Dendritic cell treated with granulocyte-macrophage colony-stimulating factor and Interleukin-4, amounts not matched to agents 40 ng/mL and 50 ng/mL, for 4 days (primary cell): ENCODE data around the gene SLC25A41.

Source experiments
- H3K27ac Mint-ChIP-seq: one replicate; pipeline ENCODE4 v1.8.0; 2022; ENCODE audit warnings: mild to moderate bottlenecking, mixed read lengths
- H3K27me3 Mint-ChIP-seq: one replicate; pipeline ENCODE4 v1.8.0; 2022; ENCODE audit warnings: mild to moderate bottlenecking, mixed read lengths
- H3K36me3 Mint-ChIP-seq: one replicate; pipeline ENCODE4 v1.8.0; 2022; ENCODE audit warnings: low read depth, mixed read lengths
- H3K4me1 Mint-ChIP-seq: one replicate; pipeline ENCODE4 v1.8.0; 2022; ENCODE audit warnings: low read depth, mixed read lengths
- H3K4me3 Mint-ChIP-seq: one replicate; pipeline ENCODE4 v1.8.0; 2022; ENCODE audit warnings: mild to moderate bottlenecking, moderate library complexity, mixed read lengths
- H3K9me3 Mint-ChIP-seq: one replicate; pipeline ENCODE4 v1.8.0; 2022; ENCODE audit warnings: mixed read lengths
- intact Hi-C: fragments of 100-400 bp; cut with micrococcal nuclease; formaldehyde crosslinking; loops from one replicate; pipeline ENCODE4 v1.15.0; 2022

The SLC25A41 gene

GRCh38 chr19:6427131-6427530 lies 6.4 kb downstream of the SLC25A41 start:
- Mint-ChIP-seq H3K4me1 (peaks cover 32% of the 10 kb centered on the region), H3K36me3 (peaks cover 16% of the 10 kb centered on the region), H3K27ac (no peak overlapping the region), H3K4me3 (no peak overlapping the region), H3K27me3 (peaks cover 12% of the 10 kb centered on the region), H3K9me3 (no peaks in the 10 kb centered on the region)
- intact Hi-C loops: no loop called here

- Mint-ChIP-seq H3K27me3 (peaks cover 9% of the 10 kb centered on the region), H3K27ac (peak overlapping the region; percentile 95), H3K4me3 (peak overlapping the region; percentile 73), H3K4me1 (peaks cover 44% of the 10 kb centered on the region), H3K9me3 (no peaks in the 10 kb centered on the region), H3K36me3 (peaks cover 27% of the 10 kb centered on the region)
- intact Hi-C loops: loop anchor here (2.0 kb wide), 1 partner anchor 33 kb away; the partner anchor contains the start of gene GTF2F1
Observed at GRCh38 chr19:6425732-6426620, 7.6 kb downstream of the SLC25A41 start.

GRCh38 chr19:6424939-6425731 lies 8.4 kb downstream of the SLC25A41 start:
- Mint-ChIP-seq H3K27me3 (peaks cover 4% of the 10 kb centered on the region), H3K9me3 (no peaks in the 10 kb centered on the region), H3K4me3 (peak overlapping the region; percentile 73), H3K4me1 (peaks cover 52% of the 10 kb centered on the region), H3K27ac (peak overlapping the region; percentile 95), H3K36me3 (peaks cover 36% of the 10 kb centered on the region)
- intact Hi-C loops: loop anchor here (2.0 to 5.0 kb wide), 2 partner anchors 32 to 53 kb away; partner anchors contain the start of genes ALKBH7 and GTF2F1

DNA sequence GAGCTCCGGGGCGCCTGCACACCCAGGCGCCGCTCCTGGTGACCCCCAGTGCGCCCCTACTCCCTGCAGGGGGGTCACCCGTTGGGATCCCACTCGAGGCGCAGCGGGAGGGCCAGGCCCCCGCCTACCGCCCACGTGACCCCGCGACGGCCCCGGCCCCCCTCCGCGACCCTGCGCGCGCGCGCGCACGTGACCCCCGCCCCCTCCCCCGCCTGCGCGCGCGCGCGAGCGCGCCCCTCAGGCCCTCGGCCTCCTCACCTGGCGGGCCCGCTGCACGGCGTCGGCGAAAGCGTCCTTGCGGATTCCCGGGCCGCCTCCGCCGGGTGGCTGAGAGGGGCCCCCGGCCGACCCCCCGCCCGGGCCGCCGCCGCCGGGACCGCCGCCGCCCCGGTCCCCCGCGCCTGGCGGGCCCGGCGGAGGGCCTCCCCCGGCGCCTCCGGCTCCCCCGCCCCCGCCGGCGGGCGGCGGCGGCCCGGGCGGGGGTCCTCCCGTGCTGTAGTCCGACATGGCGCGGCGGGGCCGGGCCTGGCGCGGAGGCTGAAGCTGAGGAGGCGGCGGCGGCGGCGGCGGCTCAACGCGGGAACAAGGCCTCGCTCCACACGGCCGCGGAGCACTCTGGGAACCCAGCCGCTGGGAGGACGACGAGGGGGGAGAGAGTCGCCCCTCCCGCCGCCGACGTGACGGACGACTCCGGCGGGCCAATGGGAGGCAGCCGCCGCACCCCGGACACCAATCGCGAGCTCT lies 9.2 kb downstream of the SLC25A41 start, which contains the start of gene KHSRP:
Gene KHSRP, minus strand, starts transcription at position 617 of the 744 bp plus-strand sequence. Its CDS starts 110 bp downstream, at position 507.
- Mint-ChIP-seq H3K27me3 (peaks cover under 1% of the 10 kb centered on the region), H3K36me3 (peaks cover 43% of the 10 kb centered on the region), H3K4me1 (peaks cover 51% of the 10 kb centered on the region), H3K27ac (peak within 1 kb of the TSS; percentile 95), H3K9me3 (no peaks in the 10 kb centered on the region), H3K4me3 (peak within 1 kb of the TSS; percentile 88)
- intact Hi-C loops: loop anchor here (2.0 to 5.0 kb wide), 2 partner anchors 32 to 52 kb away; partner anchors contain the start of genes ALKBH7 and GTF2F1

DNA sequence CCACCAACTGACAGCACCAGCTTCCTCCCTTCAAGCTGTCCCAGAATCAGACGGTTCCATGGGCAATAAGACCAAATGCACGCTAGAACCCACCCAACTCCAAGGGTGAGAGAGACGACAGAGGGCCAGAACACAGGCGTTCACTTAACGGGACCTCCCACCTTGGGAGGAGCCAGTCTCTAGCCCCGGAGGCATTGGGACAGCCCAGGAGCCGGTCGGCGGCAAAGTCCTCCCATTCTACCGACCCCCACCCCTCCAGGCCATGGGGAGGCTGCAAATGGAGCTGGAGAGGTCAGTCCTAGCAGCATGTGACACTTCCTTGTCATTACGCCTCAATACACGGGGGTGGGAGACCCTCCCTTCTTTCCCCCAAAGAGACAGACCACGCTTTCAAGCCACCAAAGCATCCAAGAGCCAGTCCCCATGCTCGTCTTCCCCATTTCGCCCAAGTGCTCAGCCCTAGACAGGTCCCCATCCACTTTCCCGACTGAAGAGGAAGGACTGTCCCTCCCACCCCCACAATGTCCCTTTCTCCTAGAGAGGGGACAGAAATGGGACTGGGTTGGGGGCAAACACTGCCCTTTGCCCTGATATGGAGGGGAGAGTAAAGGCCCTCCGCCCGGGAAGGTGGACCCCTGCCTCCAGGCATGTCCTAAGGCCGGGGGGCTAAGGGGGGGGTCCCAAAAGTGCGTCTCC lies 9.9 kb downstream of the SLC25A41 start:
- H3K27ac Mint-ChIP-seq: peak overlapping the region; percentile 73
- peak overlapping the region; percentile 88 for H3K4me3 Mint-ChIP-seq
- no peaks in the 10 kb centered on the region for H3K9me3 Mint-ChIP-seq
- intact Hi-C loops: loop anchor here (2.0 to 5.0 kb wide), 2 partner anchors 31 to 51 kb away; partner anchors contain the start of genes ALKBH7 and GTF2F1
- H3K36me3 Mint-ChIP-seq: peaks cover 50% of the 10 kb centered on the region
- H3K4me1 Mint-ChIP-seq: peaks cover 50% of the 10 kb centered on the region
- H3K27me3 Mint-ChIP-seq: no peaks in the 10 kb centered on the region

GRCh38 chr19:6421075-6422014 lies 12.2 kb downstream of the SLC25A41 start:
- no peaks in the 10 kb centered on the region for H3K27me3 Mint-ChIP-seq
- H3K36me3 Mint-ChIP-seq: peaks cover 73% of the 10 kb centered on the region
- H3K27ac Mint-ChIP-seq: peak overlapping the region; percentile 22
- no peaks in the 10 kb centered on the region for H3K9me3 Mint-ChIP-seq
- peaks cover 50% of the 10 kb centered on the region for H3K4me1 Mint-ChIP-seq
- no peak overlapping the region for H3K4me3 Mint-ChIP-seq
- intact Hi-C loops: loop anchor here (5.0 kb wide), 1 partner anchor 49 kb away; the partner anchor contains the start of gene ALKBH7

DNA sequence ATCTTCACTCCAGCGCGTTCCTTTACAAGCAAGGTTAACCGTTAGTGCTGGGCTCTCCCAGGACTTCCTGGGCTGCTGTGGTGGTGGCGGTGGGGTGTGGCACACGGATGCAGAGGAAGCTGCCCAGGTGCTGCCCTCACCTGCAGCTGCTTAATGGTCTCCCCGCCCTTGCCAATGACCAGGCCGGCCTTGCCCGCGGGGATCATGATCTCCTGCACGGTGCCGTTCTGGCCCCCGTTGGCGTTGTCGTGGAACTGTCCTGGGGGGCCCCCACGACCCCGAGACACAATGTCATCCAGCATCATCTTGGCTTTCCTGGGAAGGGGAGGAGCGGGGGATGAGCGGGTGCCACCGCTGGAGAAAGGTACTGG lies 15.0 kb downstream of the SLC25A41 start:
- Mint-ChIP-seq H3K27me3 (no peaks in the 10 kb centered on the region), H3K9me3 (no peaks in the 10 kb centered on the region), H3K27ac (peak overlapping the region; percentile 14), H3K4me3 (no peak overlapping the region), H3K36me3 (peaks cover 96% of the 10 kb centered on the region), H3K4me1 (peaks cover 37% of the 10 kb centered on the region)
- intact Hi-C loops: no loop called here

- intact Hi-C loops: no loop called here
- Mint-ChIP-seq H3K36me3 (peaks cover 100% of the 10 kb centered on the region), H3K9me3 (no peaks in the 10 kb centered on the region), H3K27ac (no peak overlapping the region), H3K27me3 (no peaks in the 10 kb centered on the region), H3K4me3 (no peak overlapping the region), H3K4me1 (peaks cover 31% of the 10 kb centered on the region)
Observed at GRCh38 chr19:6417713-6418561, 15.6 kb downstream of the SLC25A41 start.

DNA sequence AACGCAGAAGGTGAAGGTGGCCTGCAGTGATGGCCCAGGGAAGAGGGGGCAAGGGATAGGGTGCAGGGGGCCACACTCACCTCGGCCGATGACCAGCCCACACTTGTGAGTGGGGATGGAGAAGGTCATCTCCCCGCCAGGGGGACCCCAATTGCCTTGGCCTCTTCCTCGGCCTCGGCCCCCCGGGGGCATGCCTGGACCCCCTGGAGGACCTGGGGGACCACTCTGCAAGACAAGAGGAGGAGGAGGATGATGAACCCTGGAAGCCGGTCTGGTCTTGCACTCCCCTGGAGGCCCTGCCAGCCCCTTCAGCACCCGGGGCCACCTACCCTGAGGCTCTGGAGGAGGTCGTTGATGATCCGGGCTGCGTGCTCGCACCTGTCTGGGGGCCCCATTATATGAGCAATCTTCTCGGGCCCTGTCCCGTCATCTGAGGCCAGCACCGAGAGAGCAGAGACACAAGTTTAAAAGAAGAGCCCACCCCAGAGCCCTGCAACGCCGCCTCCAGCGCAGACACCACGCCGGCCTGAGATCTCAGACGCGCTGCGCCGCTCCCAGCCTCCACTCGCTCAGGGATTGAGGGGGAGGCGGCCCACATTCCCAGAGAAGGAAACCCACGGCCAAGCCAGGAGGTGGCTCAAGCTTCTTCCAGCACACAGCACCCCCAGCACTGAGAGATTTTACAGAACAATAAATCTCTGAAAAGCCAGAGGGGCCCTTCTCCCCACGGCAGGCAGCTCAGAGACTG lies 16.7 kb downstream of the SLC25A41 start:
- no peaks in the 10 kb centered on the region for H3K9me3 Mint-ChIP-seq
- H3K4me3 Mint-ChIP-seq: no peak overlapping the region
- intact Hi-C loops: no loop called here
- H3K27me3 Mint-ChIP-seq: no peaks in the 10 kb centered on the region
- H3K4me1 Mint-ChIP-seq: peaks cover 20% of the 10 kb centered on the region
- no peak overlapping the region for H3K27ac Mint-ChIP-seq
- H3K36me3 Mint-ChIP-seq: peaks cover 93% of the 10 kb centered on the region

GRCh38 chr19:6415591-6416190 lies 17.9 kb downstream of the SLC25A41 start:
- intact Hi-C loops: no loop called here
- no peak overlapping the region for H3K4me3 Mint-ChIP-seq

More at GRCh38 chr19:6415591-6416190, 17.9 kb downstream of the SLC25A41 start:
- no peaks in the 10 kb centered on the region for H3K9me3 Mint-ChIP-seq
- no peak overlapping the region for H3K27ac Mint-ChIP-seq
- peaks cover 81% of the 10 kb centered on the region for H3K36me3 Mint-ChIP-seq
- no peaks in the 10 kb centered on the region for H3K27me3 Mint-ChIP-seq
- H3K4me1 Mint-ChIP-seq: peaks cover 9% of the 10 kb centered on the region
